ENCODE measurements around the gene IKZF5.

The IKZF5 gene

DNA sequence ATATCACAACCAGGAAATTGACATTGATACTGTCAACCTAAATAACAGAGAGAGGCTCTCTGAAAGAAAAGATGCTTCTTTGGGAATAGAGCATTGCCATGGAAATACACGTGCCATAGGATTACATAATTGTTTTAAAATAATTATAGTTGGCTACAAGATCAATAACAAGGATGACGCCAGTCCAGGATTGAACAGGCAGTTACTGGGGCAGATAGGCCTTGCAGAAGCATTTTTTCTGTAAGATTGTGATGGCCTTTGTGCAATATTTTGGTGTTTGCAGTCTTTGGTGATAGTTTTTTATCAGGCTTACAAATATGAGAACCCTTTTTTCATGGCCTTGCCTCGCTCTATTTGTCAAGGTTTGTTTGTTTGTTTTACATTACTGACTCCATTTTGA, 10.7 kb upstream of the IKZF5 start:
- TF ChIP-seq, protein P1, sequence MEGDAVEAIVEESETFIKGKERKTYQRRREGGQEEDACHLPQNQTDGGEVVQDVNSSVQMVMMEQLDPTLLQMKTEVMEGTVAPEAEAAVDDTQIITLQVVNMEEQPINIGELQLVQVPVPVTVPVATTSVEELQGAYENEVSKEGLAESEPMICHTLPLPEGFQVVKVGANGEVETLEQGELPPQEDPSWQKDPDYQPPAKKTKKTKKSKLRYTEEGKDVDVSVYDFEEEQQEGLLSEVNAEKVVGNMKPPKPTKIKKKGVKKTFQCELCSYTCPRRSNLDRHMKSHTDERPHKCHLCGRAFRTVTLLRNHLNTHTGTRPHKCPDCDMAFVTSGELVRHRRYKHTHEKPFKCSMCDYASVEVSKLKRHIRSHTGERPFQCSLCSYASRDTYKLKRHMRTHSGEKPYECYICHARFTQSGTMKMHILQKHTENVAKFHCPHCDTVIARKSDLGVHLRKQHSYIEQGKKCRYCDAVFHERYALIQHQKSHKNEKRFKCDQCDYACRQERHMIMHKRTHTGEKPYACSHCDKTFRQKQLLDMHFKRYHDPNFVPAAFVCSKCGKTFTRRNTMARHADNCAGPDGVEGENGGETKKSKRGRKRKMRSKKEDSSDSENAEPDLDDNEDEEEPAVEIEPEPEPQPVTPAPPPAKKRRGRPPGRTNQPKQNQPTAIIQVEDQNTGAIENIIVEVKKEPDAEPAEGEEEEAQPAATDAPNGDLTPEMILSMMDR (conservative IDR thresholded peaks at IDR 0.05; ENCODE audit: low read depth, low read length) = no peak
- H3K4me1 ChIP-seq (ENCODE audit: low read depth, poor library complexity, severe bottlenecking) = no peaks in the 10 kb centered on the region
- H3K9ac ChIP-seq = no peak overlapping the region
- H4K20me1 ChIP-seq (ENCODE audit: insufficient read depth) = no peaks in the 10 kb centered on the region
- no peaks in the 10 kb centered on the region for H3K79me2 ChIP-seq (ENCODE audit: insufficient read depth, low read depth)
- no peaks in the 10 kb centered on the region for H3K27me3 ChIP-seq (ENCODE audit: insufficient read depth, low read depth)
- H3K4me3 ChIP-seq (IDR thresholded peaks at IDR 0.05; ENCODE audit: insufficient read depth, low read depth, low read length) = no peak overlapping the region
- no peaks in the 10 kb centered on the region for H3K36me3 ChIP-seq (ENCODE audit: insufficient read depth)
- no peak overlapping the region for H3K27ac ChIP-seq
- no peak overlapping the region for H2AFZ ChIP-seq (ENCODE audit: low read depth)
- no peak overlapping the region for H3K4me2 ChIP-seq

DNA sequence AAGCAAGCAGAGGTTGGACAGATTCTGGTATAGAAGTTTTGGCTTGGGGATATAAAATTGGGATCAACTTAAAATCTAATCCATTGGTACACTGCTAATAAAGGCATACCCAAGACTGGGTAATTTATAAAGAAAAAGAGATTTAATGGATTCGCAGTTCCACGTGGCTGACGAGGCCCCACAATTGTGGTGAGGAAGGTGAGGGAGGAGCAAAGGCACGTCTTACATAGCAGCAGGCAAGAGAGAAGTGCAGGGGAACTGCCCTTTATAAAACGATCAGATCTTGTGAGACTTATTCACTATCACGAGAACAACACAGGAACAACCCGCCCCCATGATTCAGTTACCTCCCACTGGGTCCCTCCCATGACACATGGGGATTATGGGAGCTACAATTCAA, 9.9 kb upstream of the IKZF5 start:
- no peaks in the 10 kb centered on the region for H3K36me3 ChIP-seq (ENCODE audit: insufficient read depth)
- H2AFZ ChIP-seq (ENCODE audit: low read depth) = no peak overlapping the region
- H3K27me3 ChIP-seq (ENCODE audit: insufficient read depth, low read depth) = no peaks in the 10 kb centered on the region
- no peak overlapping the region for H3K4me3 ChIP-seq (IDR thresholded peaks at IDR 0.05; ENCODE audit: insufficient read depth, low read depth, low read length)
- no peak overlapping the region for H3K27ac ChIP-seq
- TF ChIP-seq, protein P1 (conservative IDR thresholded peaks at IDR 0.05; ENCODE audit: low read depth, low read length) = no peak
- no peak overlapping the region for H3K4me2 ChIP-seq
- no peaks in the 10 kb centered on the region for H3K4me1 ChIP-seq (ENCODE audit: low read depth, poor library complexity, severe bottlenecking)
- H3K9ac ChIP-seq = no peak overlapping the region
- H4K20me1 ChIP-seq (ENCODE audit: insufficient read depth) = no peaks in the 10 kb centered on the region
- H3K79me2 ChIP-seq (ENCODE audit: insufficient read depth, low read depth) = no peaks in the 10 kb centered on the region

DNA sequence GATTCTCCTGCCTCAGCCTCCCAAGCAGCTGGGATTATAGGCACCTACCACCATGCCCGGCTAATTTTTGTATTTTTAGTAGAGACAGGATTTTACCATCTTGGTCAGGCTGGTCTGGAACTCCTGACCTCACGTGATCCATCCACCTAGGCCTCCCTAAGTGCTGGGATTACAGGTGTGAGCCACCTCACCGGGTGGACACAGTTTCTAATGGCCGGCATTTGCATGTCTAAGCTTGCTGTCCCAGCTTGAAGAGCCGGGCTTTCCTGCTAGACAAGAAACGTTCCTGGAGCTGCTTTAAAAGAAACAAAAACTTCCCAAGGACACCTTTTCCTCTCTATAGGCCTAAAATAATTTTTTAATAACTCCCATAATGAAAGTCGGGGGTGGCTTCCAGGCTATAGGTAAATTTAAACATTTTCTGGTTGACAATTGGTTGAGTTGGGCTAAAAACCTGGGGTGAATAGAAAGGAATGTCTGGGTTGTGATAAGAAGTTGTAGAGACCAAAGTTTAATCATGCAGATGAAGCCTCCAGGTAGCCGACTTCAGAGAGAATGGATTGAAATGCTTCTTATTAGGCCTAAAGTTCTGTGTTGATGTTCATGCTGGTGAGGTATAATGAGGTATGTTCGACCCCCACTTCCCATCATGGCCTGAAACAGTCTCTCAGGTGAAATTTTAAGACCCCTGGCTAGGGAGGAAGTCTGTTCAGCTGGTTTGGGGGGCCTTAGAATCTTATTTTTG, 9.0 kb upstream of the IKZF5 start:
- Histone ChIP-seq H3K4me3 (IDR thresholded peaks at IDR 0.05; ENCODE audit: insufficient read depth, low read depth, low read length) (no peak overlapping the region), H3K9ac (no peak overlapping the region), H3K4me1 (ENCODE audit: low read depth, poor library complexity, severe bottlenecking) (no peaks in the 10 kb centered on the region), H3K36me3 (ENCODE audit: insufficient read depth) (no peaks in the 10 kb centered on the region), H3K27ac (no peak overlapping the region), H3K4me2 (no peak overlapping the region), H3K79me2 (ENCODE audit: insufficient read depth, low read depth) (no peaks in the 10 kb centered on the region), H3K27me3 (ENCODE audit: insufficient read depth, low read depth) (no peaks in the 10 kb centered on the region), H2AFZ (ENCODE audit: low read depth) (no peak overlapping the region), H4K20me1 (ENCODE audit: insufficient read depth) (no peaks in the 10 kb centered on the region)
- TF ChIP-seq, protein P1 (conservative IDR thresholded peaks at IDR 0.05; ENCODE audit: low read depth, low read length) = no peak

DNA sequence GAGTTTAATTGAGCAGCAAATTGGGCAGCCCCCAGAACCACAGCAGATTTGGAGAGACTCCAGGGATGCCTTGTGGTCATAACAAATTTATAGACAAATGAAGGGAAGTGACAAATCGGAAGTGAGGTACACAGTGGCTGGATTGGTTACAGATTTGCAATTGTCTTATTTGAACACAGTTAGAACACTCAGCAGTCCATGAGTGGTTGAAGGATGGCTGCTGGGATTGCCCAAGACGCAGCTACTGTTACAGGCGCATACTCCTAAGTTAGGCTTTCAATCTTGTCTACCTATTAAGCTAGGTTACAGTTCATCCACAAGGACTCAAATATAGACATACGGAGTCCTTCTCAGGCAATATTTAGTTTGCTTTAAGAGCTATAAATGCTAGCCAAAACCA, 7.6 kb upstream of the IKZF5 start:
- no peak overlapping the region for H3K9ac ChIP-seq
- H2AFZ ChIP-seq (ENCODE audit: low read depth) = no peak overlapping the region
- H3K79me2 ChIP-seq (ENCODE audit: insufficient read depth, low read depth) = no peaks in the 10 kb centered on the region
- no peaks in the 10 kb centered on the region for H3K27me3 ChIP-seq (ENCODE audit: insufficient read depth, low read depth)
- H3K4me1 ChIP-seq (ENCODE audit: low read depth, poor library complexity, severe bottlenecking) = no peaks in the 10 kb centered on the region
- H3K4me2 ChIP-seq = no peak overlapping the region
- H3K4me3 ChIP-seq (IDR thresholded peaks at IDR 0.05; ENCODE audit: insufficient read depth, low read depth, low read length) = no peak overlapping the region
- H3K36me3 ChIP-seq (ENCODE audit: insufficient read depth) = no peaks in the 10 kb centered on the region
- no peaks in the 10 kb centered on the region for H4K20me1 ChIP-seq (ENCODE audit: insufficient read depth)
- TF ChIP-seq, protein P1 (conservative IDR thresholded peaks at IDR 0.05; ENCODE audit: low read depth, low read length) = no peak
- H3K27ac ChIP-seq = no peak overlapping the region

All from KMS-11 (cell line).